IMR-90 (cell line): Measurements from ENCODE around the gene SLC30A9. TPM values are rescaled to one million over a fixed set of nuclear protein-coding genes. Genes with fewer than 3 reads are reported as not detected.

ENCODE experiments used
- ATAC-seq: fragments of 200-7000 bp; cut with Tn5 transposase; 2 replicates; pipeline ENCODE4 v1.9.1; 2020; ENCODE audit warnings: low read depth, mild to moderate bottlenecking, moderate library complexity
- BruUV-seq: library from RNA; stranded (reverse); fragments of 400-500 nt; replicated peaks from 2 replicates; lab custom pipeline; 2021; lab: Mats Ljungman, UMichigan
- CTCF ChIA-PET: fragments of 300-600 bp; formaldehyde crosslinking; extraction: SDS; loops from one replicate; lab custom pipeline; 2021; ENCODE audit warnings: antibody characterized with exemption; lab: Yijun Ruan, JAX
- POLR2A ChIA-PET: fragments of 300-600 bp; sonication (Branson Sonifier 250); formaldehyde crosslinking; loops from one replicate; lab custom pipeline; 2022; ENCODE audit warnings: antibody characterized with exemption; ENCODE audit not compliant: unreplicated experiment; lab: Charles Lee
- DNase-seq: peaks from one replicate; pipeline ENCODE4 v3.0.0; 2013
- H2AFZ ChIP-seq: replicated peaks from 2 replicates; pipeline ENCODE3; 2013; ENCODE audit warnings: low read length, mild to moderate bottlenecking; ENCODE audit not compliant: poor library complexity
- H2AK5ac ChIP-seq: 2 replicates; pipeline ENCODE4 v1.6.1; 2013; ENCODE audit warnings: low read depth, low read length, inconsistent platforms
- H2AK9ac ChIP-seq: replicated peaks from 2 replicates; pipeline ENCODE3; 2013; ENCODE audit warnings: mild to moderate bottlenecking, low read depth, low read length, moderate library complexity; ENCODE audit not compliant: poor library complexity
- H2BK120ac ChIP-seq: 2 replicates; pipeline ENCODE4 v1.6.1; 2013; ENCODE audit warnings: low read depth, low read length, inconsistent platforms
- H2BK15ac ChIP-seq: 3 replicates; pipeline ENCODE4 v1.6.1; 2013; ENCODE audit warnings: low read depth, low read length, inconsistent platforms
- H2BK20ac ChIP-seq: 2 replicates; pipeline ENCODE4 v1.6.1; 2013; ENCODE audit warnings: low read depth, mild to moderate bottlenecking, inconsistent platforms, low read length, moderate library complexity
- H2BK5ac ChIP-seq: 2 replicates; pipeline ENCODE4 v1.6.1; 2013; ENCODE audit warnings: mild to moderate bottlenecking, low read depth, low read length, inconsistent platforms; ENCODE audit not compliant: poor library complexity, severe bottlenecking
- H3K14ac ChIP-seq: replicated peaks from 2 replicates; pipeline ENCODE4 v1.6.1; 2013; ENCODE audit warnings: low read depth, low read length, inconsistent platforms
- H3K18ac ChIP-seq: 2 replicates; pipeline ENCODE4 v1.6.1; 2013; ENCODE audit warnings: low read depth, low read length, control low read depth
- H3K23ac ChIP-seq: 2 replicates; pipeline ENCODE4 v1.6.1; 2013; ENCODE audit warnings: low read depth, low read length, inconsistent platforms
- H3K27ac ChIP-seq: 2 replicates; pipeline ENCODE4 v1.5.1; 2013; ENCODE audit warnings: mild to moderate bottlenecking, control low read depth, low read length; ENCODE audit not compliant: insufficient read depth
- H3K27me3 ChIP-seq: 2 replicates; pipeline ENCODE4 v1.6.1; 2013; ENCODE audit warnings: low read length; ENCODE audit not compliant: control insufficient read depth, insufficient read depth
- H3K36me3 ChIP-seq: 2 replicates; pipeline ENCODE4 v1.6.1; 2013; ENCODE audit warnings: low read length, mixed read lengths; ENCODE audit not compliant: control insufficient read depth, insufficient read depth
- H3K4ac ChIP-seq: 2 replicates; pipeline ENCODE4 v1.6.1; 2013; ENCODE audit warnings: low read depth, low read length, inconsistent platforms
- H3K4me1 ChIP-seq: 2 replicates; pipeline ENCODE4 v1.6.1; 2013; ENCODE audit warnings: low read length, mixed read lengths; ENCODE audit not compliant: control insufficient read depth, insufficient read depth
- H3K4me2 ChIP-seq: 2 replicates; pipeline ENCODE4 v1.6.1; 2013; ENCODE audit warnings: low read depth, mild to moderate bottlenecking, control low read depth, low read length, moderate library complexity
- H3K4me3 ChIP-seq: 2 replicates; pipeline ENCODE4 v1.5.1; 2013; ENCODE audit warnings: low read depth, mild to moderate bottlenecking, control low read depth, low read length, moderate library complexity; ENCODE audit not compliant: insufficient read depth
- H3K56ac ChIP-seq: 2 replicates; pipeline ENCODE4 v1.6.1; 2013; ENCODE audit warnings: low read length, inconsistent platforms; ENCODE audit not compliant: insufficient read depth; ENCODE audit errors: extremely low read depth
- H3K79me1 ChIP-seq, 2 experiments: 2 replicates each; pipeline ENCODE4 v1.6.1; 2013; ENCODE audit warnings: low read length in 2 of 2, inconsistent platforms in 1 of 2, low read depth in 1 of 2
- H3K9ac ChIP-seq: 2 replicates; pipeline ENCODE4 v1.6.1; 2013; ENCODE audit warnings: low read depth, low read length, control low read depth
- H3K9me1 ChIP-seq: 2 replicates; pipeline ENCODE4 v1.6.1; 2013; ENCODE audit warnings: low read length, inconsistent platforms; ENCODE audit not compliant: insufficient read depth
- H3K9me3 ChIP-seq: 2 replicates; pipeline ENCODE4 v1.6.1; 2013; ENCODE audit warnings: low read length; ENCODE audit not compliant: control insufficient read depth, insufficient read depth
- H4K20me1 ChIP-seq: 2 replicates; pipeline ENCODE4 v1.6.1; 2013; ENCODE audit warnings: low read length, inconsistent platforms; ENCODE audit not compliant: insufficient read depth
- H4K5ac ChIP-seq: 2 replicates; pipeline ENCODE4 v1.6.1; 2013; ENCODE audit warnings: mild to moderate bottlenecking, low read depth, low read length, control low read depth
- H4K8ac ChIP-seq, 2 experiments: 2 replicates each; pipeline ENCODE4 v1.6.1; 2013; ENCODE audit warnings: low read depth in 2 of 2, low read length in 2 of 2, control low read depth in 1 of 2, inconsistent platforms in 1 of 2
- H4K91ac ChIP-seq: 2 replicates; pipeline ENCODE4 v1.6.1; 2013; ENCODE audit warnings: low read depth, low read length, inconsistent platforms; ENCODE audit not compliant: insufficient read depth
- CEBPB ChIP-seq: IDR thresholded peaks from 2 replicates; pipeline ENCODE4 v1.6.1; 2012; ENCODE audit warnings: low read depth, low read length, improper control_type of control experiment
- CHD1 ChIP-seq: IDR thresholded peaks from 2 replicates; pipeline ENCODE4 v1.6.1; 2012; ENCODE audit warnings: low read depth, low read length, improper control_type of control experiment
- ELK1 ChIP-seq: fragments of 150-350 bp; IDR thresholded peaks from 2 replicates; pipeline ENCODE4 v1.6.1; 2016; ENCODE audit warnings: low read depth, mild to moderate bottlenecking, low read length, moderate library complexity, borderline replicate concordance
- MXI1 ChIP-seq: IDR thresholded peaks from 2 replicates; pipeline ENCODE4 v1.6.1; 2012; ENCODE audit warnings: low read depth, mild to moderate bottlenecking, low read length, moderate library complexity, borderline replicate concordance
- NFE2L2 ChIP-seq: fragments of 150-350 bp; IDR thresholded peaks from 2 replicates; pipeline ENCODE4 v1.6.1; 2016; ENCODE audit warnings: low read depth, mild to moderate bottlenecking, low read length
- POLR2A ChIP-seq: IDR thresholded peaks from 2 replicates; pipeline ENCODE4 v1.6.1; 2012; ENCODE audit warnings: mild to moderate bottlenecking, low read depth, low read length
- RAD21 ChIP-seq: IDR thresholded peaks from 2 replicates; pipeline ENCODE4 v1.6.1; 2012; ENCODE audit warnings: low read length, improper control_type of control experiment
- RCOR1 ChIP-seq: IDR thresholded peaks from 2 replicates; pipeline ENCODE4 v1.6.1; 2012; ENCODE audit warnings: mild to moderate bottlenecking, low read length, improper control_type of control experiment; ENCODE audit not compliant: insufficient replicate concordance
- RFX5 ChIP-seq: IDR thresholded peaks from 2 replicates; pipeline ENCODE4 v1.8.0; 2012; ENCODE audit warnings: low read depth, mild to moderate bottlenecking, low read length, moderate library complexity
- SMC3 ChIP-seq: fragments of 150-350 bp; IDR thresholded peaks from 2 replicates; pipeline ENCODE4 v1.6.1; 2016; ENCODE audit warnings: low read depth, mild to moderate bottlenecking, antibody characterized with exemption, low read length, moderate library complexity
- WGBS, 2 experiments: methylation state at CpG; one replicate each; pipeline versions ENCODE4 v1.1.5 to v1.1.7; 2013; ENCODE audit warnings: missing lambda C conversion rate in 2 of 2; ENCODE audit not compliant: insufficient read length in 1 of 2; ENCODE audit errors: extremely low coverage in 2 of 2; 5-methylcytosine and 5-hydroxymethylcytosine counted together
- dilution Hi-C: fragments of 300-500 bp; cut with HindIII; formaldehyde crosslinking; loops from one replicate; pipeline ENCODE4 v1.14.3; 2018; ENCODE audit warnings: low sequenced_read_pairs; ENCODE audit not compliant: unreplicated experiment
- in situ Hi-C: fragments of 300-500 bp; cut with MboI; formaldehyde crosslinking; loops from 3 replicates; pipeline ENCODE4 v1.14.3; 2019; ENCODE audit warnings: low sequenced_read_pairs, inconsistent platforms, mixed read lengths
- intact Hi-C: fragments of 100-400 bp; cut with micrococcal nuclease; formaldehyde crosslinking; loops from 2 replicates; pipeline ENCODE4 v1.10.0; 2022
- polyA plus RNA-seq, 3 experiments: library from polyadenylated mRNA; depleted of rRNA; stranded (reverse); fragments of >200 nt; gene quantifications; 2 replicates each; pipeline ENCODE4 v1.2.3, GENCODE V29; 2012; ENCODE audit warnings: low replicate concordance in 1 of 3
- total RNA-seq: library from RNA; depleted of rRNA; stranded (reverse); fragments of >200 nt; gene quantifications from 2 replicates; pipeline ENCODE4 v1.2.3, GENCODE V29; 2012

The SLC30A9 gene
- total and polyA plus RNA-seq, 2 of the 4 experiments (the other 2 are of a cell fraction), result 32.0 to 72.6 TPM

GRCh38 chr4:42070463-42070862 lies 80.1 kb downstream of the SLC30A9 start:
- ATAC-seq (no peak), DNase-seq (no peak)
- Histone ChIP-seq H3K4me2 (no peak overlapping the region), H3K27me3 (no peaks in the 10 kb centered on the region), H2BK120ac (no peak overlapping the region), H4K5ac (no peak overlapping the region), H3K9me3 (no peaks in the 10 kb centered on the region), H3K27ac (no peak overlapping the region), H2BK20ac (no peak overlapping the region), H3K4ac (no peak overlapping the region), H3K9me1 (peaks cover 7% of the 10 kb centered on the region; the same call in 1 of the 2 replicates), H3K36me3 (peaks cover 16% of the 10 kb centered on the region), H4K8ac (no peak overlapping the region), H3K79me1 (peaks cover 0 to 6% of the 10 kb centered on the region in 2 experiments; a peak in 2 of 4 replicates), H2AK5ac (no peak overlapping the region), H2AK9ac (no peak overlapping the region), H2AFZ (no peak overlapping the region), H2BK5ac (no peak overlapping the region), H3K14ac (no peak overlapping the region), H2BK15ac (no peak overlapping the region), H3K9ac (no peak overlapping the region), H3K56ac (no peak overlapping the region), H3K4me3 (no peak overlapping the region), H3K23ac (no peak overlapping the region), H3K4me1 (no peaks in the 10 kb centered on the region), H4K20me1 (no peaks in the 10 kb centered on the region), H4K91ac (no peak overlapping the region), H3K18ac (no peak overlapping the region)
- TF ChIP-seq RAD21 (no peak), NFE2L2 (no peak), CHD1 (no peak), POLR2A (no peak), CEBPB (no peak), RFX5 (no peak), RCOR1 (no peak), MXI1 (no peak), SMC3 (no peak), ELK1 (no peak)
- in situ Hi-C loops, result no loop called here
- WGBS, 2 experiments, result no CpG with 5 or more reads among the region's 4 CpGs
- ChIA-PET CTCF (no interaction called here), POLR2A (no interaction called here)
- dilution Hi-C loops, result no loop called here
- BruUV-seq, result no TSS peak
- intact Hi-C loops, result no loop called here
